Measurements from ENCODE around the gene KAT6B.

GRCh38 chr10:74993649-74994048 lies 167.2 kb downstream of the KAT6B start:
- TF ChIP-seq EZH2 (IDR thresholded peaks at IDR 0.05; ENCODE audit: insufficient read depth, poor library complexity, severe bottlenecking) (no peak), EZH2phosphoT487 (IDR thresholded peaks at IDR 0.05; ENCODE audit: insufficient read depth, low read depth) (no peak)
